Measurements from ENCODE around the gene ALG5. TPM values are rescaled to one million over a fixed set of nuclear protein-coding genes. Genes with fewer than 3 reads are reported as not detected.

The ALG5 gene
- total RNA-seq, 4 donors from 2014 or later, result 9.8 to 20.9 (median 13.2) TPM

DNA sequence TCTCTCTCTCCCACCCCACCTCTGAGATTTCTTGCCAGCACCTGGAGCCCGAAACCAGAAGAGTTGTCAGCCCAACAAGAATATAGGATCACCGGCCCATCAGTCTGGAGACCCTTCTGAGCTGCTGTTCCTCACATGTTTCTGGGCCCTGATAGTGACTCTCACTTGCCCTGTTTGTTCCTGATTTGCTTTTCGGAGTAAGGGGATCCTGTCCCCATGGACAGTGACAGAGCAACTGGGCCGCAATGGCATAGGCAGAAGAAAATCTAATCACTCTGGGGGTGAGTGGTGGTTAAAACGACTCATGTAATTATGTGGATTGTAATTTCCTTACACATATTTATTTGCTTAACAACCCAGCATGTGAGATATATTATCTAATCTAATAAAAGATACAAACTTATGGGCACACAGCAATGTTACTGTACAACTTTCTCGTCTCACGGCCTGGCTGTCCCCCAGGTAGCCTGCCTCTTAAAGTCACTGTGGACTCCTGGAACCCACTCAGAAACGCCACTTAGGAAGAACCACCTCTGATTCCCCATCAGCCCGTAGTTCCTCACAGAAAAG lies 78.4 kb downstream of the ALG5 start:
- no peak for TF ChIP-seq POLR2A (IDR thresholded peaks at IDR 0.05)
- TF ChIP-seq, protein P1, sequence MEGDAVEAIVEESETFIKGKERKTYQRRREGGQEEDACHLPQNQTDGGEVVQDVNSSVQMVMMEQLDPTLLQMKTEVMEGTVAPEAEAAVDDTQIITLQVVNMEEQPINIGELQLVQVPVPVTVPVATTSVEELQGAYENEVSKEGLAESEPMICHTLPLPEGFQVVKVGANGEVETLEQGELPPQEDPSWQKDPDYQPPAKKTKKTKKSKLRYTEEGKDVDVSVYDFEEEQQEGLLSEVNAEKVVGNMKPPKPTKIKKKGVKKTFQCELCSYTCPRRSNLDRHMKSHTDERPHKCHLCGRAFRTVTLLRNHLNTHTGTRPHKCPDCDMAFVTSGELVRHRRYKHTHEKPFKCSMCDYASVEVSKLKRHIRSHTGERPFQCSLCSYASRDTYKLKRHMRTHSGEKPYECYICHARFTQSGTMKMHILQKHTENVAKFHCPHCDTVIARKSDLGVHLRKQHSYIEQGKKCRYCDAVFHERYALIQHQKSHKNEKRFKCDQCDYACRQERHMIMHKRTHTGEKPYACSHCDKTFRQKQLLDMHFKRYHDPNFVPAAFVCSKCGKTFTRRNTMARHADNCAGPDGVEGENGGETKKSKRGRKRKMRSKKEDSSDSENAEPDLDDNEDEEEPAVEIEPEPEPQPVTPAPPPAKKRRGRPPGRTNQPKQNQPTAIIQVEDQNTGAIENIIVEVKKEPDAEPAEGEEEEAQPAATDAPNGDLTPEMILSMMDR (IDR thresholded peaks at IDR 0.05 in 4 of 5, conservative IDR thresholded peaks at IDR 0.05 in 1 of 5), result no peak
- H3K4me3 ChIP-seq, result peak overlapping the region; percentile 53 to 73 (median 64)
- H3K36me3 ChIP-seq, result no peaks in the 10 kb centered on the region
- no peaks in the 10 kb centered on the region for H3K9me3 ChIP-seq
- ATAC-seq, result peak in 1 of 2 donors; percentile 14
- H3K4me1 ChIP-seq, result peaks cover 8 to 21% of the 10 kb centered on the region in 2 donors
- peak overlapping the region; percentile 64 to 86 (median 71) for H3K27ac ChIP-seq
- no peaks in the 10 kb centered on the region for H3K27me3 ChIP-seq
- in situ Hi-C loops (cut with MboI; ENCODE audit: low sequenced_read_pairs in 4 of 4), result no loop called here
- DNase-seq, result no peak
- intact Hi-C loops (cut with DNase I; ENCODE audit: low total_unique reads), result loop anchor here (2.0 kb wide), 1 partner anchor 78 kb away; the partner anchor contains the start of gene ALG5

DNA sequence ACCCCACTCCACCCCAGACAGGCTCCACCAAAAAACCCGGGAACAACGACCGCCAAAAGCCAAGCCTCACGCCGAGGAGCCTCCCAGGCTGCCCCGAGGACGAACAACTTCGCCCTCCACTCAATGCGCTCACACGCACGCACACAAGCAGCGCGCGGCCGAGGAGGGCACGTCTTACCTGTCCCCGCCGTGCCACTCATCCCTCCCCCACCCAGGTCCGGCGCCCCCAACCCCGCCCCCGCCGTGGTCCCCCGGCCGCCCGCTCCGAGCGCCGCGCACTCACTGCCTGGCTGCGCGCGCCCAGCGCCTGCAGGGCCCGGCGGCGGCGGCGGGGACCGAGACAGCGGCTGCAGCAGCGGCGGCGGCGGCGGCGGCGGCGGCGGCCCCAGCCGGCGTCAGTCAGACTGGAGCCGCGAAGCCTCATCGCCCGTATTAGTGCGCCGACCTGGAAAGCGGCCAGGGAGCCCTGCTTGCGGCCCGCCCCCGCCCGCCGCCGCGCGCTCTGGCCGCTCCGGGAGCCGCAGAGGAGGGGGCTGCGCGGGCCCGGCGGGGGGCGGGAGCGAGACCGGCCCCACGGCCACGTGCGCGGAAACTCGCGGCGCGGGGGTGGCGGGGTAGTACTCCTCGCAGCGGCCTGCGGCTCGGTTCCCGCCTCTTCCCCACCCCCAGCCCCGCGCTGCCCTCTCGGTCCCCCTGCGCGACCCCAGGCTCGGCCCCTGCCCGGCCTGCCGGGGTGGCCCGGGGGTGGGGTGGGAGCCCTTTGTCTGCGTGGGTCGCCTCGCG lies 79.1 kb downstream of the ALG5 start, which contains the start of gene SMAD9:
Gene SMAD9, minus strand, starts transcription at position 406 of the 783 bp plus-strand sequence. CDS start 40,549 bp downstream, outside the sequence.
- Histone ChIP-seq H3K4me1 (peaks cover 8 to 21% of the 10 kb centered on the region in 2 donors), H3K27me3 (no peaks in the 10 kb centered on the region), H3K4me3 (peak within 1 kb of the TSS; percentile 69 to 79 (median 72)), H3K9me3 (no peaks in the 10 kb centered on the region), H3K27ac (peak within 1 kb of the TSS; percentile 64 to 86 (median 71)), H3K36me3 (no peaks in the 10 kb centered on the region)
- TF ChIP-seq POLR2A (IDR thresholded peaks at IDR 0.05), result peak in 1 of 2 donors; percentile 39
- TF ChIP-seq, protein P1 (IDR thresholded peaks at IDR 0.05 in 4 of 5, conservative IDR thresholded peaks at IDR 0.05 in 1 of 5), result no peak
- ATAC-seq (peak; percentile 74 to 83), DNase-seq (peak; percentile 11 to 76)
- intact Hi-C loops (cut with DNase I; ENCODE audit: low total_unique reads), result loop anchor here (2.0 kb wide), 4 partner anchors 37 to 101 kb away; partner anchors contain the start of genes ALG5 and RFXAP
- in situ Hi-C loops (cut with MboI; ENCODE audit: low sequenced_read_pairs in 4 of 4), result no loop called here

DNA sequence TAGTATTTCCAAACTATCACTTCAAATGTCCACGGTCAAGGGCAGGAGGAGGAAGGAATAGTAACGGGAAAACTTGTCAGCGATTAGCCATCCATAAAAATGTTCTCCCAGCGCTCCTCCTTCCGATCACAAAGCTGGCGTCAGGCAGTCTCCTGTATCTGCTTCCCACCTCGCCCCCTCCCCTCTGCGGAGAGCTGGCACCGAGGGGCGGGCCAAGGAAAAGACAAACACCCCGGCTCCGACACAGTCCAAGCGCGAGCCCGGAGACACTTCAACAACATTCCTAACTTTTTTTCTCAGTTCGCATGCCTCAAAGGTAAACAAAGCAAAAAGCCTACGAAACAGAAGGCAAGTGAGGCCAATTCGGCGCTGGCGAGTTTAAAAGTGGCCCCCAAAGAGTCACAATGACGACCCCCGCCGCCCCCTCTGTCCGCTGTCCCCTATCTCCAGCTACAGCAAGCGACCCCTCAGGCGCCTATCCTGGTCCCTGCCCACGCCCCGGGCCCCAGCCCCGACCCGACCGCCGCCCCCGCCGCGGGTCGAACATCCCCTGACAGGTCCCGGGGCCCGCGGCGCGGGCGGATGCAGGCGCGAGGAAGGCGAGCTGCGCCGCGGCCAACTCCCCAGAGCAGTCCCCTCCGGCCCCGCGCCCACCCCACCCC lies 79.8 kb downstream of the ALG5 start:
- intact Hi-C loops (cut with DNase I; ENCODE audit: low total_unique reads), result loop anchor here (2.0 kb wide), 3 partner anchors 37 to 101 kb away; partner anchors contain the start of gene RFXAP
- peaks cover 8 to 25% of the 10 kb centered on the region in 2 donors for H3K4me1 ChIP-seq
- no peaks in the 10 kb centered on the region for H3K36me3 ChIP-seq
- ATAC-seq (peak; percentile 33 to 34), DNase-seq (peak in 1 of 2 donors; percentile 21)
- H3K9me3 ChIP-seq, result no peaks in the 10 kb centered on the region
- peak overlapping the region; percentile 60 to 79 (median 70) for H3K27ac ChIP-seq
- no peak for TF ChIP-seq POLR2A (IDR thresholded peaks at IDR 0.05)
- TF ChIP-seq, protein P1 (IDR thresholded peaks at IDR 0.05 in 4 of 5, conservative IDR thresholded peaks at IDR 0.05 in 1 of 5), result no peak
- peak overlapping the region; percentile 69 to 79 (median 72) for H3K4me3 ChIP-seq
- H3K27me3 ChIP-seq, result no peaks in the 10 kb centered on the region
- in situ Hi-C loops (cut with MboI; ENCODE audit: low sequenced_read_pairs in 4 of 4), result no loop called here

DNA sequence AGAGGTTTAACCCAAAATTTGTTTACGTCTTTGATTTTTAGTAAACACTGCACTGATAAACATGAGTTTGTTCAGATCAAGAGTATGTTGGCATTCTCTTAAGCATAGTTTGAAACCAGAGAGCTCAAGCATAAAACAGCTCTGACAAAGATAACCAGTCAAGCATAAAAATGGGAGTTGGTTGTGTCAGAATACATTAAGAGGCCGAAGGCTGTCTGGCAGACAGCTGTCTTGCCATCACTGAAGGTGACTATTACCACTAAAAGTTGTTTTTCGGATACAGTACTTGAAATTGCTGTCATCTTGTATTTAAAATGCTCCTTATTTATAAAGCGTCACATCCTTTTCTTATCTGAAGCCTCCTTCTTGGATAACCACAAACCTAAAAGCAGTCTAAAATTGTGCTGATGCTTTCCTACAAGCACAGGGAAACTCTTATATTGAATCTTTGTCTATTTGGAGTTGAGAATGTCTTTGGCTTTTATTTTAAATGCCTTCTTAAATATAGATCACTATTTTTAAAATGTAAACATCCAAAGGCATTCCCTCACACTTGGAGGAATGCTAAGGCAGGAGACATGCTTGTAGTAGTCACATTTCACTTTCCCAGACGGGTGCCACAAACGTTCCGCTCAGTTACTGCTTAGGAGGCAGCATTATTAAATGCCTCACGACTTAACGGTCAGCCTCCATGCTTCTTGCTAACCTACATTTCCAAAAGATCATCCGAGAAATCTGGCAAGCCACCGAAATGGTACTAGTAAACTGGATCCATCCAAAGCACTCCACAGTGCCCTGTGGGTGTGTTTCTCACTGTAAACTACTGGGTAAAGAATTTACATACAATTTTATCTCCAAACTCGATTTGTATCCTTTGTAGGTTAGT lies 80.7 kb downstream of the ALG5 start:
- Histone ChIP-seq H3K36me3 (no peaks in the 10 kb centered on the region), H3K27ac (peak overlapping the region; percentile 60 to 79 (median 70)), H3K27me3 (no peaks in the 10 kb centered on the region), H3K4me1 (peaks cover 8 to 27% of the 10 kb centered on the region in 2 donors), H3K9me3 (no peaks in the 10 kb centered on the region), H3K4me3 (peak overlapping the region; percentile 69 to 79 (median 72))
- intact Hi-C loops (cut with DNase I; ENCODE audit: low total_unique reads) (loop anchor here (2.0 kb wide), 3 partner anchors 36 to 100 kb away; partner anchors contain the start of gene RFXAP), in situ Hi-C loops (cut with MboI; ENCODE audit: low sequenced_read_pairs in 4 of 4) (no loop called here)
- DNase-seq, result no peak
- ATAC-seq, result peak in 1 of 2 donors; percentile 8
- no peak for TF ChIP-seq POLR2A (IDR thresholded peaks at IDR 0.05)
- TF ChIP-seq, protein P1 (IDR thresholded peaks at IDR 0.05 in 4 of 5, conservative IDR thresholded peaks at IDR 0.05 in 1 of 5), result no peak

Measured in gastrocnemius medialis (tissue), 4 donors.